ENCODE data around the gene KIF12.

DNA sequence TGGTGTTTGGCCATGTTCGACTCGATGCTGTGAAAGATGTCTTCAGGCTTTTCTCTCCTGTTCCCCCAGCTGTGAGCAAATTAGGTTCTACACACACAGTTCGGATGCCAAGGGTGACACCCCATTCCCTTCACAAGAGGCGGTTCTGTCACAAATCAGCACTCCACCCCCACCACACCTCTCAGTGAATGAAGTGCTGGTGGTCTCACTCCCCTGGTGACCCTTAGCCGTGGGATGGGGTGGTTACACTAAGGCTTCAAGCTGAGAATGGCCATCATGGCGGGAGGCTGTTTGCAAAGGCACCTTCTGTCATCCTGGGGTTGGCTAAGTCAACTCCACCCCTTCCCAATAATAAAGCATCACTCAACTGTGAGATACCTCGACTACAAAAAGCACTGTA lies 47.4 kb downstream of the KIF12 start:
- TF ChIP-seq, protein P1, sequence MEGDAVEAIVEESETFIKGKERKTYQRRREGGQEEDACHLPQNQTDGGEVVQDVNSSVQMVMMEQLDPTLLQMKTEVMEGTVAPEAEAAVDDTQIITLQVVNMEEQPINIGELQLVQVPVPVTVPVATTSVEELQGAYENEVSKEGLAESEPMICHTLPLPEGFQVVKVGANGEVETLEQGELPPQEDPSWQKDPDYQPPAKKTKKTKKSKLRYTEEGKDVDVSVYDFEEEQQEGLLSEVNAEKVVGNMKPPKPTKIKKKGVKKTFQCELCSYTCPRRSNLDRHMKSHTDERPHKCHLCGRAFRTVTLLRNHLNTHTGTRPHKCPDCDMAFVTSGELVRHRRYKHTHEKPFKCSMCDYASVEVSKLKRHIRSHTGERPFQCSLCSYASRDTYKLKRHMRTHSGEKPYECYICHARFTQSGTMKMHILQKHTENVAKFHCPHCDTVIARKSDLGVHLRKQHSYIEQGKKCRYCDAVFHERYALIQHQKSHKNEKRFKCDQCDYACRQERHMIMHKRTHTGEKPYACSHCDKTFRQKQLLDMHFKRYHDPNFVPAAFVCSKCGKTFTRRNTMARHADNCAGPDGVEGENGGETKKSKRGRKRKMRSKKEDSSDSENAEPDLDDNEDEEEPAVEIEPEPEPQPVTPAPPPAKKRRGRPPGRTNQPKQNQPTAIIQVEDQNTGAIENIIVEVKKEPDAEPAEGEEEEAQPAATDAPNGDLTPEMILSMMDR (CRISPR knock-in tag; IDR thresholded peaks at IDR 0.05), result no peak
- TF ChIP-seq NAIF1 (CRISPR knock-in tag; IDR thresholded peaks at IDR 0.05; ENCODE audit: borderline replicate concordance), result no peak
- TF ChIP-seq IRF2 (CRISPR knock-in tag; IDR thresholded peaks at IDR 0.05), result no peak
- TF ChIP-seq ZNF709 (CRISPR knock-in tag; IDR thresholded peaks at IDR 0.05), result no peak
- no peak for TF ChIP-seq FOXK2 (IDR thresholded peaks at IDR 0.05)
- TF ChIP-seq ATF1 (CRISPR knock-in tag; IDR thresholded peaks at IDR 0.05), result no peak
- TF ChIP-seq NCOA2 (CRISPR knock-in tag; IDR thresholded peaks at IDR 0.05), result no peak
- TF ChIP-seq EP300 (IDR thresholded peaks at IDR 0.05; ENCODE audit: low read depth in 2 of 2, low read length in 2 of 2), result no peak
- TF ChIP-seq EP300 (CRISPR knock-in tag; IDR thresholded peaks at IDR 0.05; ENCODE audit: borderline replicate concordance), result no peak
- TF ChIP-seq, protein P2, sequence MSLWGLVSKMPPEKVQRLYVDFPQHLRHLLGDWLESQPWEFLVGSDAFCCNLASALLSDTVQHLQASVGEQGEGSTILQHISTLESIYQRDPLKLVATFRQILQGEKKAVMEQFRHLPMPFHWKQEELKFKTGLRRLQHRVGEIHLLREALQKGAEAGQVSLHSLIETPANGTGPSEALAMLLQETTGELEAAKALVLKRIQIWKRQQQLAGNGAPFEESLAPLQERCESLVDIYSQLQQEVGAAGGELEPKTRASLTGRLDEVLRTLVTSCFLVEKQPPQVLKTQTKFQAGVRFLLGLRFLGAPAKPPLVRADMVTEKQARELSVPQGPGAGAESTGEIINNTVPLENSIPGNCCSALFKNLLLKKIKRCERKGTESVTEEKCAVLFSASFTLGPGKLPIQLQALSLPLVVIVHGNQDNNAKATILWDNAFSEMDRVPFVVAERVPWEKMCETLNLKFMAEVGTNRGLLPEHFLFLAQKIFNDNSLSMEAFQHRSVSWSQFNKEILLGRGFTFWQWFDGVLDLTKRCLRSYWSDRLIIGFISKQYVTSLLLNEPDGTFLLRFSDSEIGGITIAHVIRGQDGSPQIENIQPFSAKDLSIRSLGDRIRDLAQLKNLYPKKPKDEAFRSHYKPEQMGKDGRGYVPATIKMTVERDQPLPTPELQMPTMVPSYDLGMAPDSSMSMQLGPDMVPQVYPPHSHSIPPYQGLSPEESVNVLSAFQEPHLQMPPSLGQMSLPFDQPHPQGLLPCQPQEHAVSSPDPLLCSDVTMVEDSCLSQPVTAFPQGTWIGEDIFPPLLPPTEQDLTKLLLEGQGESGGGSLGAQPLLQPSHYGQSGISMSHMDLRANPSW (CRISPR knock-in tag; IDR thresholded peaks at IDR 0.05; ENCODE audit: borderline replicate concordance), result no peak
- TF ChIP-seq, protein P3, sequence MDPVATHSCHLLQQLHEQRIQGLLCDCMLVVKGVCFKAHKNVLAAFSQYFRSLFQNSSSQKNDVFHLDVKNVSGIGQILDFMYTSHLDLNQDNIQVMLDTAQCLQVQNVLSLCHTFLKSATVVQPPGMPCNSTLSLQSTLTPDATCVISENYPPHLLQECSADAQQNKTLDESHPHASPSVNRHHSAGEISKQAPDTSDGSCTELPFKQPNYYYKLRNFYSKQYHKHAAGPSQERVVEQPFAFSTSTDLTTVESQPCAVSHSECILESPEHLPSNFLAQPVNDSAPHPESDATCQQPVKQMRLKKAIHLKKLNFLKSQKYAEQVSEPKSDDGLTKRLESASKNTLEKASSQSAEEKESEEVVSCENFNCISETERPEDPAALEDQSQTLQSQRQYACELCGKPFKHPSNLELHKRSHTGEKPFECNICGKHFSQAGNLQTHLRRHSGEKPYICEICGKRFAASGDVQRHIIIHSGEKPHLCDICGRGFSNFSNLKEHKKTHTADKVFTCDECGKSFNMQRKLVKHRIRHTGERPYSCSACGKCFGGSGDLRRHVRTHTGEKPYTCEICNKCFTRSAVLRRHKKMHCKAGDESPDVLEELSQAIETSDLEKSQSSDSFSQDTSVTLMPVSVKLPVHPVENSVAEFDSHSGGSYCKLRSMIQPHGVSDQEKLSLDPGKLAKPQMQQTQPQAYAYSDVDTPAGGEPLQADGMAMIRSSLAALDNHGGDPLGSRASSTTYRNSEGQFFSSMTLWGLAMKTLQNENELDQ (CRISPR knock-in tag; IDR thresholded peaks at IDR 0.05; ENCODE audit: borderline replicate concordance), result no peak
- TF ChIP-seq KAT2B (IDR thresholded peaks at IDR 0.05; ENCODE audit: borderline replicate concordance, low read depth, low read length), result no peak
